ENCODE results near the gene STT3B.
A peak's percentile ranks its signal among the peaks of the same experiment; 100 is the strongest.

The STT3B gene

DNA sequence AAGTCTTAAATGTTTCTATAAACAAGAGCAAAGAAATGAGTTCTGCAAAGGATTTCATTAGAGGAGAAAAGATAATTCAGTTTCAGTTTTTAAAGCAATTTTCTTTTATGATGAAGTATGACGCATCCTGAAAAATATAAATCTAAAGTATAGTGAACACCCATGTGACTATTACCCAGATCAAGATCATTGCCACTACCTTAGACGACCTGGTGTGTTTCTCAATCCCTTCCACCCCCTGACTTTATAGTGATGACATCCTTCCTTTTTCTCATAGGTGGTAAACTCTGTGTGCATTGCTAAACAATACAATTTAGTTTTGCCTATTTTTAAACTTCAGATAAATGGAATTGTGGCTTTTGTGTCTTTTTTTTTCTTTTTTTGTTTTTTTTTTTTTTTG lies 8.4 kb downstream of the STT3B start:
- H3K4me3 ChIP-seq (ENCODE audit: low read depth, low read length): no peak overlapping the region
- TF ChIP-seq, protein P1, sequence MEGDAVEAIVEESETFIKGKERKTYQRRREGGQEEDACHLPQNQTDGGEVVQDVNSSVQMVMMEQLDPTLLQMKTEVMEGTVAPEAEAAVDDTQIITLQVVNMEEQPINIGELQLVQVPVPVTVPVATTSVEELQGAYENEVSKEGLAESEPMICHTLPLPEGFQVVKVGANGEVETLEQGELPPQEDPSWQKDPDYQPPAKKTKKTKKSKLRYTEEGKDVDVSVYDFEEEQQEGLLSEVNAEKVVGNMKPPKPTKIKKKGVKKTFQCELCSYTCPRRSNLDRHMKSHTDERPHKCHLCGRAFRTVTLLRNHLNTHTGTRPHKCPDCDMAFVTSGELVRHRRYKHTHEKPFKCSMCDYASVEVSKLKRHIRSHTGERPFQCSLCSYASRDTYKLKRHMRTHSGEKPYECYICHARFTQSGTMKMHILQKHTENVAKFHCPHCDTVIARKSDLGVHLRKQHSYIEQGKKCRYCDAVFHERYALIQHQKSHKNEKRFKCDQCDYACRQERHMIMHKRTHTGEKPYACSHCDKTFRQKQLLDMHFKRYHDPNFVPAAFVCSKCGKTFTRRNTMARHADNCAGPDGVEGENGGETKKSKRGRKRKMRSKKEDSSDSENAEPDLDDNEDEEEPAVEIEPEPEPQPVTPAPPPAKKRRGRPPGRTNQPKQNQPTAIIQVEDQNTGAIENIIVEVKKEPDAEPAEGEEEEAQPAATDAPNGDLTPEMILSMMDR (IDR thresholded peaks at IDR 0.05; ENCODE audit: low read depth, low read length): no peak

DNA sequence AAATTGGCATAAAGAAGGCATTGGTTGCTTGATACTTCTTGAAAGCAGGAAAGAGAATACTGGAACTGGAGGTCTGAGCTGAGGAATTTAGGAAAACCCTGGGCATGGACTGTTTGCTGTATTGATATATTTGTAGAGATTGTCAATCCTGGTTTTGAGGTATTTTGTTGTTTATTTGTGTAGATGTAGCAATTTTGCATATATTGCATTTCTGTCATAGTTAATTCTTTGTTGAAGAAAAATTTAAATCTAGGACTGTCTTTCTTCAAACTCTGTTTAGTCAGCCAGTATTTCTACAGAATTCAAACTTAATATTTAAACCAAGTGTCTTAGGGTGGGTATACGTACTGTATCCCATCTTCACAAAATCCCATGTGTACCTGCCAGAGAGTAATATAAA lies 9.5 kb downstream of the STT3B start:
- H3K4me3 ChIP-seq (ENCODE audit: low read depth, low read length): no peak overlapping the region
- TF ChIP-seq, protein P1 (IDR thresholded peaks at IDR 0.05; ENCODE audit: low read depth, low read length): no peak

DNA sequence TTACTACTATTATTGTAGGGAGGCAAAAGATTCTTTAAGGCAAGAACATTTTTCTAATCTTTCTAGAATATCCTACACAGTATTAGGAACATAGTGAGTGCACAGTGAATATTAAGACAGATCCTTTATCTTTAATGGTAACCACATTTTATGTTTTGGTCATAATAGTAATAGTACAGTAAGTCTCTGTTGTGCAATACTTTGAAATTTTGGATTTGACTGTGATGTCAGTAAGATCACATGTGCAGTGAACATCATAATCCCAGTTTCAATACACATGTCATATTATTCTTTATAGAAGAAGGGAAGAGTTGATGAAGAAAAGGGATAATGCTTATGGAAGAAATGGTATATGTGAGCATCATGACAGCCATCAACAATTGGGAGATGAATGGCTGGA lies 10.7 kb downstream of the STT3B start:
- H3K4me3 ChIP-seq (ENCODE audit: low read depth, low read length): no peak overlapping the region
- TF ChIP-seq, protein P1 (IDR thresholded peaks at IDR 0.05; ENCODE audit: low read depth, low read length): no peak

DNA sequence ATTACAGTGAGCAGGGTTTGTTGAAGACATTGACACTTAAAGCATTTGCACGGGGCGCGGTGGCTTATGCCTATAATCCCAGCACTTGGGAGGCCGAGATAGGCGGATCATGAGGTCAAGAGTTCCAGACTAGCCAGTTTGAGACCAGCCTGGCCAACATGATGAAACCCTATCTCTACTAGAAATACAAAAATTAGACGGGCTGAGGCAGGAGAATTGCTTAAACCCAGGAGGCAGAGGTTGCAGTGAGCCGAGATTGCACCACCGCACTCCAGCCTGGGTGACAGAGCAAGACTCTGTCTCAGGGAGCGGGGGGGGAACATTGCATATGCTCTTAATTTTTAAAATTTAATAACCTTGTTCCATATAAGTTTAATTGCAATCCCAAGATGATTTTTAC lies 11.9 kb downstream of the STT3B start:
- no peak overlapping the region for H3K4me3 ChIP-seq (ENCODE audit: low read depth, low read length)
- TF ChIP-seq, protein P1 (IDR thresholded peaks at IDR 0.05; ENCODE audit: low read depth, low read length): no peak

DNA sequence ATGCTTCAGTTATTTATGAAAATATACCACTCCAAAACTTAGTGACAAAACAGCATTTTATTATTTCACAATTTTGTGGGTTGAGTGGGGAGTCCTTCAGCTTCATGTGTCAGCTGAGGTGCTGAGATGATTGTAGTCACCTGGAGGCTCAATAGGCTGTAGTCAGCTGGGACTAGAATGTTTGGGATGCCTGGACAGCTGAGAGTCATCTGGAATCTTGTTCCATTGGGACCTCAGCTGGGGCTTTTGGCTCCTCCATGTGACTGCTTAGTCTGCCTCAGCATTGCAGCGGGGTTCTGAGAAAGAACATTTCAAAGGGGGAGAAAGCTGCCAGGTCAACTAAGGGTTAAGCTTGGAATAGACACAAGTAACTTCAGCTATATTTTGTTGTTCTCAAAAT lies 13.4 kb downstream of the STT3B start:
- H3K4me3 ChIP-seq (ENCODE audit: low read depth, low read length): no peak overlapping the region
- TF ChIP-seq, protein P1 (IDR thresholded peaks at IDR 0.05; ENCODE audit: low read depth, low read length): no peak

DNA sequence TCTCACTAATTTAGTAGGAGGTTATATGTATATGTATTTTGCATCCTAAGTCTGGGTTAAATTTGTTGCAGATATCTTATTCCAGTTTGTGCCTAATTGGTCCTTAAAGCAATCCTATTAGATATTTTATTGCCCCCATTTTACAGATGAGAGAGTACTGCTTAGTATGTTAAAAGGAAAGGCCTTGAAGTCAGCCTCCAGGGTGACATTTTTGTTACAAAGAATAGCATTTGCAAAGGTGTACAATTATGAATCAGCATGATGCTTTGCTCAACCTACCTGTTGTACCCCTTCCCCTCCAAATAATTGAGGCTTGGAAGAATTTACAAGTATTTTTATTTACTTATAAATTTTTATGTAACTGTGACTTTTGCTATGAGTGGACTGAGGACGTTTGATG lies 14.0 kb downstream of the STT3B start:
- TF ChIP-seq, protein P1 (IDR thresholded peaks at IDR 0.05; ENCODE audit: low read depth, low read length): no peak
- no peak overlapping the region for H3K4me3 ChIP-seq (ENCODE audit: low read depth, low read length)

DNA sequence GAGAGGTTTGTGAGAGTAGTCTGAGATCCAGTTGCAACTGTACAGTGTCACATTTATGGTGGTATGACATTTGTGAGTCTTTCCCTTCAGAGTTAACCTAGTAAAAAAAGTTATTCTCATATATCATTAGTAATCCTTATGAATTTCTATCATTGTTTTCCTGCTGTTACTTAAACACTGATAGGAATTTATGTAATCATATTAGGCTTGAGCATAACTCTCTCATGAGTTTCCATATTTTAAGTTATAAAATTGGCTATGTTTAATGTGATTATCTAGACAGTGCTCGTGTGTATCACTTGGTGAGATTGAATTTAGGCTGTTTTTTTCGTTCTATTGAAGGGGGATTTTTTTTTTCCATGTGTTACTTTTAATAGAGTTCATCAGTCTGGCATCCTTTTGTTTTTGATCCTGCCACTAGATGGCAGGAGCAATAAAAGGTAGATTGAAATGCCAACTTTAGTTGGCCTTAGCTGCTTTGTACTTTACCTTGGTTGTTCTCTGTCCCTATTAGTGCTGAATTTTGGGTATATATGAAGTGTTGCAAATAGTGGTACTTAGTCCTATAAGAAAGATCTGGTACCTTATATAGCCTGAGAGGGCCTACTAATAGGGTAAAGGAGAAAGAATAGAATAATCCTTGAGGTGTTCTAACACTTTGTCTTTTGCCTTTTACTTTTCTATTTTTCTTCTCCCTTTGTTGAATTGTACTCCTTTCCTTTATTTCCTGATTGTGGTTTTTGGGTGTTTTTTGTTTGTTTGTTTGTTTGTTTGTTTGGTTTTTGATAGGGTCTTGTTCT lies 17.9 kb downstream of the STT3B start:
- TF ChIP-seq, protein P1 (IDR thresholded peaks at IDR 0.05; ENCODE audit: low read depth, low read length): peak; percentile 53; the same call in 1 of the 2 replicates
- no peak overlapping the region for H3K4me3 ChIP-seq (ENCODE audit: low read depth, low read length)
